Stomach (tissue), 4 donors: ENCODE data around the gene LINC00305.

ENCODE experiments used
- CTCF ChIP-seq, 7 experiments: fragments of 450-650 bp in 4 of 7; fragments of 200-600 bp in 3 of 7; sonication (generic) in 3 of 7; IDR thresholded peaks; one replicate each; pipeline ENCODE4 v1.5.1; 2016 to 2019; ENCODE audit warnings: antibody characterized with exemption in 7 of 7, control low read depth in 2 of 7, mild to moderate bottlenecking in 1 of 7
- POLR2A ChIP-seq, 4 donors: fragments of 450-650 bp; IDR thresholded peaks; one replicate each; pipeline ENCODE4 v1.6.1; 2016; ENCODE audit warnings: antibody characterized with exemption in 4 of 4, control low read depth in 2 of 4, mild to moderate bottlenecking in 1 of 4, moderate library complexity in 1 of 4
- POLR2AphosphoS5 ChIP-seq, 3 donors: sonication (generic); formaldehyde crosslinking; IDR thresholded peaks; one replicate each; pipeline ENCODE4 v1.6.1; 2016; ENCODE audit warnings: antibody characterized with exemption in 3 of 3

GRCh38 chr18:64149916-64150438 lies 1.1 kb upstream of the LINC00305 start:
- TF ChIP-seq CTCF (IDR thresholded peaks at IDR 0.05) (no peak), POLR2A (IDR thresholded peaks at IDR 0.05) (no peak), POLR2AphosphoS5 (IDR thresholded peaks at IDR 0.05) (no peak)
